HG02798 (cell line): ENCODE results near the gene BAHCC1.

Experiments
- ATAC-seq: cut with Tn5 transposase; IDR thresholded peaks from one replicate; pipeline ENCODE4 v1.9.1; 2021; ENCODE audit warnings: mild to moderate bottlenecking; ENCODE audit not compliant: unreplicated experiment, poor library complexity

BAHCC1 gene

DNA sequence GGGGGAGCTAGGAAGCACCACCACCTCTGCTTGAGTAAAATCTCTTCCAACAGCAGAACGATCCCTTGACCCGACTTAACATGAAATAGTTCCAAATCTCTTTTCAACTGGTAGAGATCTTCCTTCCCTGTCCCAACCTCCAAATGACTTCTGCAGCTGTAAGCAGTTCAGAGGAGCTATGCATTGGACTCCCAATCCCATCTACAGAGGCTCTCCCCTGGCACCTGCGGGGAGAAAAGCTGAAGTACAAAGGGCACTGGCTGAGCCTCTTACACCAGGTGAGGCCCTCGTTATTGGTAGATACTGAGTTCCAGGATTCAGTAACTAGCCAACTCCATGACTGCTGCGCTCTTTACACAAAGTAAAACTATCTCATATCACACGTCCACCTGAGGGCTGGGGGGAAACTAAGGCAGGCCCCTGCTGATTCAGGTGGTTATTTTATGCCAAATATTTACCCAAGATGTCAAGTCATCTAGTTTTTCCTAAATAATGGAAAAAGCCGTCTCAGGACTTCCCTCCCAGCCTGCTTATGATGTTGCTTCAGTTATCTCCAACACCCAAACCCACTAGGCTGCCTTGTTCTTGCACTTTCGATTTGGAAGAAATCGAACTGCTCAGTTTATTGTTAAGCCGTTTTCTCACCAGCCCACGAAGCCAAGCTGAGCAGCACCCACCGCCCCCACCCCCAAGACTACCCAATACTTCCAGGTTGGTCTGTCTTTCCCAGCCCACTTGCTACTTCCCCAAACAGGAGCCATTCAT is 114.1 kb downstream of the BAHCC1 start:
- no peak for ATAC-seq

- no peak for ATAC-seq
These were observed 114.9 kb downstream of the BAHCC1 start for GRCh38 chr17:81509972-81510784.

DNA sequence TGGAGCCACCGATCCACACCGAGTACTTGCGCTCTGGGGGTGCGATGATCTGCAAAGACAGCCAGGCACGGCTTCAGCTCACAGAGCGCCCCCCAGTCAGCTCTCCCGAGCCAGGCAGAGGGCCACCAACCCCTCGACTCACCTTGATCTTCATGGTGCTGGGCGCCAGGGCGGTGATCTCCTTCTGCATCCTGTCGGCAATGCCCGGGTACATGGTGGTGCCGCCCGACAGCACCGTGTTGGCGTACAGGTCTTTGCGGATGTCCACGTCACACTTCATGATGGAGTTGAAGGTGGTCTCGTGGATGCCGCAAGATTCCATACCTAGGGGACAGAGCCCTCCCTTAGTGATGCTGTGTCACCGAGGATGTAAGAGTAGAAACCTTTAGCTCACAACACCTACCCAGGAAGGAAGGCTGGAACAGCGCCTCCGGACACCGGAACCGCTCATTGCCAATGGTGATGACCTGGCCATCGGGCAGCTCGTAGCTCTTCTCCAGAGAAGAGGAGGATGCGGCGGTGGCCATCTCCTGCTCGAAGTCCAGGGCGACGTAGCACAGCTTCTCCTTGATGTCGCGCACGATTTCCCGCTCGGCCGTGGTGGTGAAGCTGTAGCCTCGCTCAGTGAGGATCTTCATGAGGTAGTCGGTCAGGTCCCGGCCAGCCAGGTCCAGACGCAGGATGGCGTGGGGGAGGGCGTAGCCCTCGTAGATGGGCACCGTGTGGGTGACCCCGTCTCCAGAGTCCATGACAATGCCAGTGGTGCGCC is 115.7 kb downstream of the BAHCC1 start:
- ATAC-seq: no peak

- ATAC-seq: no peak
These were observed 116.2 kb downstream of the BAHCC1 start for GRCh38 chr17:81511554-81511803.

- peak; percentile 13 for ATAC-seq
These were observed 116.7 kb downstream of the BAHCC1 start for GRCh38 chr17:81511804-81512561.

DNA sequence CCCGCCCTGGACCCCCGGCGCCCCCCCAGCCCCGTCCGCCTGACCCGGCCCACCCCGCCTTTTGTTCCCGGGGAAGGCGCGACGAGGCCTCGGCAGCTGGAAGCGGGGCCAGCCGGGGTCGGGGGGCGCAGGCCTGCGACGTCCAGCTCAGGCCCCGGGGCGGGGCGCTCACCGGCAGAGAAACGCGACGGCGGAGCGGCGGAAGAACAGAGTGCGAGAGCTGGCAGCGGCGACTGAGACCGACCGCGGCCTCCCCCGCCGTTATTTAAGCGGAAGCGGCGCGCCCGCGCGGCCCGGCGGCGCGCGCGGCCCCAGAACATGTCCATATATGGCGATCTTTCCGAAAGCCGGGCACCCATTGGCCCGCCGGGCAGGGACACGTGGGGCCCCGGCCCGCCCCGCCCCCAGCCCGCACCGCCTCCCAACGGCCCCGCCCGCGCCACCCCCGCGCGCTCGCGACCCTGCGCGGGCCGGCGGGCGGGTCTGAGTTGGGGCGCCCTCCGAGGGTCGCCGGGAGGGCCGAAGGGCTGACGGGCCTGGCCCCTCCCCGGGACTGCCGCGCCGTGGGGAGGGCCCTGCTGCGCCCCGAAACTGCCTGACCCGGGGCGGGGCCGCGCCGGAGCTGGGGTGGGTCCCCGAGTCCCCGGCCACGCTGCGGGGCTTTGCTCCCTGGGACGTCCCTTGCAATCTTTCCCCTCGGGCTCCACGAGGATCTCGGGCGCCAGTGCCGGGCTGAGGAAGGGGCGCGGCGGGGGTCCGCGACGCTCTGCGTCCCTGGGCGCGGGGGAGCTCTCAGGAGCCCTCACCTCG is 117.5 kb downstream of the BAHCC1 start, which contains the start of gene ACTG1:
TSS of gene ACTG1 (minus strand) at position 238 of the 810 bp plus-strand sequence. CDS start 445 bp downstream, outside the sequence.
- ATAC-seq: peak; percentile 56

DNA sequence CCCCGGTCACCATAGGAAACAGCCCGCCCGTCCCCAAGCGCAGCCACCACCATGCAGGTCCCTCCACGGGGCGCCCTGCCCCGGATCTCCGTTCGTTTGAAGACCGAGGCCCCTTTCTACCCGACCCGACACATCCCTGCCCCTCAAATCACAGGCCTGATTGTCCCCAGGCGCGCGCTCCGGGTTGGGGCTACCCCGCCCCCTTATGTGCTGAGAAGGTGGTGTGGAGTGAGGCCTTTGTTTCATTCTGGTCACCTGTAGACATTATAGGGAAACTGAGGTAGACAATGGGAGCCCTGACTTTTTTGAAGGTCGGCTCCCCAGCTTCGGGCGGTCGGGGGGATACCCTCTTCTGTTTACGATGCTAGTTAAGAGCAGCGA is 118.1 kb downstream of the BAHCC1 start:
- ATAC-seq: no peak

DNA sequence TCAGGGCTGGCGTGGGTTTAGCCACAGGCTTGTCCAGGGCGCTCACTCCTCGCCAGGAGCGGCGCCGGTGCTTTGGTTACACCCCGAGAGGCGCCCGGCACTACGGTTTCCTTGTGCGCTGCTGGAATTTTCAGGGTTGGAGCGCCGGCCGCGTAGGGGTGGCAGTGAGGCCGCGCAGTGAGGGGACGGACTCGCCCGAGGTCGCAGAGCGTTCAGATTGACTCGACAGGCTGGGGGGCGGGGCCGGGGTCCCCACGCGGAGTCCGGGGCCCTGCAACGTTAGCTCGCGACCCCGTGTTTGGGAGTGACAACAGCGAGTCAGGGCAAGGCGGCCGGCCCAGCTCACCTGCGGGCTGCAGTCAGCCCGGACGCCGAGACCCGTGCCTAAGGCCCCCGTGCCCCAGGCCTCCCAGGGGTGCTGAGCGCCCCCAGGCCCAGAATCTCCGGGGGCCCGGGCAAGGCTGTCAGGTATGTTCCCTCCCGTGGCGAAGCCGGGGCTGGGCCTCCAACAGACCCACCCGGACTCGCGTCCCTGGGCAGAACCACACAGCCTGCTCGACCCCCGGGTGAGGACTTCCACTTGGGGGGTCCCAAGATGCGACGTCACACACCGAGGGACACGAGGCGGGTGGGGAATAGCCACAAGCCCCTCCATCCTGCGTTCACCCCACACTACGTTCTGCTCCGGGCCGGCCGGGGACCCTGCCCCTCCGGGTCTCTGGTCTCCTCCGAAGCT is 118.7 kb downstream of the BAHCC1 start:
- no peak for ATAC-seq

GRCh38 chr17:81514489-81514738 is 119.2 kb downstream of the BAHCC1 start:
- ATAC-seq: no peak

- ATAC-seq: peak; percentile 26
These were observed 119.7 kb downstream of the BAHCC1 start for GRCh38 chr17:81514739-81515529.

- no peak for ATAC-seq
These were observed 120.3 kb downstream of the BAHCC1 start for GRCh38 chr17:81515530-81516041.
